Measurements from ENCODE around the gene NTM.
"Not testable (repeated sequence)": the region's sequence is repeated elsewhere in the genome, so short reads cannot be mapped to it uniquely, and the experiment has no call there.

Gene NTM

DNA sequence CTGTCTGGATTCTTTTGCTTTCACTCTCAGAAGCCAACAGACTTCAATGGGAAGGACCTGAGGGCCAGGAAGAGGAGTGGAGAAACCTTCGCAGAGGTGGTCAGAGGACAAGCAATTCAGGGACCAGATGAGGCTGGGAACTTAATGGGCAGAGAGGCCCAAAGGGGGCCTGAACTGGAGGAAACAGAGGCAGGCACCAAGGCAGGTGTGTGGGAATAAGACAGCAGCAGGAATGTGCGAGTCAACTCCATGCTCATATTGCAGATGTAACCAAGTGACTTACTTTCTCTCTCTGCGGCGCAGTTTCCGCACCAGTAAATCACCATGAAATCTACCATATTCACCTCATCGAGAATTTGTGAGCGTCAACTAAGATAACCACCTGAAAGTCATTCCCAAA lies 669.1 kb downstream of the NTM start:
- no peak for DNase-seq (ENCODE audit: low read depth in 2 of 2)

DNA sequence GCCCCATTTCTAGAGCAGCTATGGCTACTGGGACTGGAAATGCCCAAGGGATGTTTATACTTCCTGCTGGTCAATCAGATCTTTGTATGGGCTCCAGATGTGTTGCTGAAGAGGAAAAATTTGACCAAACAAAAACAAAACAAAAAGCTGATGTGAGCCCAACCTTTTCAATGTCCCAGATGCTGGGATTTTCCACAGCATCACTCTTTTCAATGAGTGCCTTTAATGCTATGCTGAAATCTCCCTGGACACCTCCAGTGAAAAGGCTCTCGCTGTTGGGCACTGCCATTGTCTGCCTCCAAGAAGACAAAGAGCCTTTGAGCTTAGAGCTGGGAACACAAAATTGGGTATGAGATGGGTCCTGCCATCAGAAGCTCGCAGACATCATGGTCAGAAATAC lies 671.9 kb downstream of the NTM start:
- DNase-seq (ENCODE audit: low read depth in 2 of 2): no peak

DNA sequence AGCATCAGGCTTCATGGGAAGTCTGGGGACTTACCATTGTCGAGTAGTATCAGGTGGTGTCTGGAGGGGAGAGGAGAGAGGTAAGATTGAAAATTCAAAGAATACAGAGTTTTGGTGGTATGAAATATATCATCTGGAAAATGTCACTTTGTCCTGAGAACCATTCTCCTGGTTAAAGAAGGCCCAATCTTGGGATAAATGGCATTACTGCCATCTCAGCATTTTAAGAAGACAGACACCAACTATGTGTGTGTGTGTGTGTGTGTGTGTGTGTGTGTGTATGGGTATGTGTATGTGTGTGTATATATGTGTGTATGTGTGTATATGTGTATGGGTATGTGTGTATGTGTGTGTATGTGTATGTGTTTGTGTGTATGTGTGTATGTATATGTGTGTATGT lies 673.3 kb downstream of the NTM start:
- DNase-seq (ENCODE audit: low read depth in 2 of 2): no peak

DNA sequence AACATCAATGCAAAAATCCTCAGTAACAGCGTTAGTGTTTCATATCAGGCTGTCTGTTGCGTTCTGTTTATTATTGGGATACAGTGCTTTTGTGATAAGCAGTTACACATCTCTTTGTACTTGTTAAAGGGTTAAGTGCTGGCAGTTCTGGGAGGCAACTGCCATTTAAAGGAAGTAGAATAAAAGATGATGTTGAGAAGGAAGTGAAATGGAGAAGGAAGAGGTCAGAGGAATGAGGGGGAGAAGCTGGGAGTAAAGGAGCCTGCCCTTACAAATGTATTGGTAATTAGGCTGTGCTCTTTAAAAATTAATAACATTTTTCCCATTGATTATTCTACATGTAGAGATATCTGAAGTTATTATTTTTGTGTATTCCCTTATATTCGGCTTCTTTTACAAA lies 674.7 kb downstream of the NTM start:
- DNase-seq (ENCODE audit: low read depth in 2 of 2): no peak

DNA sequence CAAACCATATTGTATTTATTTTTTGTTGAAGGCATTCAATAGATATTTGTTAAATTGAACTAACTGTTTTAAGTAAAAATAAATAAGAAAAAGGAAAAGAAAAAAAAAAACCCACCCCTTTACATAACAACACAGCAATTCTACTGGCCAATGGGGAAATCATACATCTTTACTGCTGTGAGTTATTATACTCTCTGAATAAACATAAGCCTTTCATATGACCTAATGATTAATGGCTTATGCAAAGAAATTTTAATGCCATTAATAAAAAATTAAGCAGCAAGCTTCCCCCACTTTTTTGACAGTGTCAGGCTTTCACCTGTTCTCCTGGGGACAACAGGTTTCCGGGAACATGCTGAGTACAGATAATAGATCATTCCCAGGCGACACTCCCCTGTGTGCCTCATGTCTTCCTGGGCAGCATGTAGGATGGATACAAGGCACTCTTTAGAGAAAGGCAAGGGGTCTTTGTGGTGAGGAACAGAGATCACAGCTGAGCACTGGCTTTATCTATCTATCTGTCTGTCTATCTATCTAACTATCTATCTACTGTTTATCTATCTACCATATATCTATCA lies 676.0 kb downstream of the NTM start:
- DNase-seq (ENCODE audit: low read depth in 2 of 2): no peak

DNA sequence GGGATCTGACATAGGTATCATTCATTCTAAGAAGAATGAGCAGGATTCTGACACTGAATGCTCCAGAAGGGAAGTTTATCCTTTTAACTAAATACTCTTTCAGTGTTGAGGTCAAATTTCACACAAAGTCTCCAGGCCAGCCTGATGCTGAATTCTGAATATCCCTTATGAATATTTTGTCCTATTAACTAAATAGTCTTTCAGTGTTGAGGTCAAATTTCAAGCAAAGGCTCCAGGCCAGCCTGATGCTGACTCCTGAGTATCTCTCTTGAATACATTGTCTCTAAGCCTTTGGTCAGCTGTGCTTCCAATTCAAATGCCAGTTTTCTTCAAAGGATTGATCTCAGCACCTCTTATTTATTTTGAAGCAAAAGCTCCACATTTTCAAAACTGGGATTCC lies 676.8 kb downstream of the NTM start:
- DNase-seq (ENCODE audit: low read depth in 2 of 2): no peak

DNA sequence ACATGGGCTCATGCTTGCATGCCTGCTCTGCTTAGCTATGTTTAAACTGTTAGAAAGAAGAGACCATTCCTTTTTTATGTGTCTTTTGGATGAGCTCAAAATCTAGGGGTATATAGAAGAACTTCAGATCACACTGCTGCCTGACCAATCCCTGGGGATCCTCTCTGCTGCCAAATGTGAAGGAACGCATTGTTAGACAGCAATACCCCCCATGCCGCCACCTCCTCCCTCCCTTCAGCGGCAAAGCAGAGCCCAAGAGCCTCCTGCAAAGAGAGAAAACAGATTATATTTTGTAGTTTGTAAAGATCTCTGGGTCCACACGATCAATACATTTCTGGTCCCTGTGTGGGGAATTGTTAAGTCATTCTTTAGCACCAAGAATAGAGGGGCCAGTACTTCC lies 677.6 kb downstream of the NTM start:
- no peak for DNase-seq (ENCODE audit: low read depth in 2 of 2)

DNA sequence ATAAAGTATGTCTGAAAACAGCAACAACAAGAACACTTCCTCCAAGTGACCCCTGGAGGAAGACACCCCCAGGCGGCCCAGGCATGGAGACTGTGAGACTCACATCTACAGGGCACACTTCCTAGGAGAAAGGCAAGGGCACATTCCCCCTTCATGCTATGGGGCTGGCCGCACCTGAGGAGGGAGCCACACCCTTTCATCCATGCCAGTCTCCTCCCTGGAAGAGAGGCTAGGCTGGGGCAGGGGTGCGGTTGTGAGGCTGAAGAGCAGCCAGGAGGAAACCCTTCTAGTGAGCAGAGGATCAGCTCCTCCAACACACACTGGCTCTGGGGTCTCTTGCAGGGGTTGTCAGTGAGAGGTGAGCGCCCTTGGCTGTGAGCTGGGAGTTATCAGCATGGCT lies 678.8 kb downstream of the NTM start:
- no peak for DNase-seq (ENCODE audit: low read depth in 2 of 2)

DNA sequence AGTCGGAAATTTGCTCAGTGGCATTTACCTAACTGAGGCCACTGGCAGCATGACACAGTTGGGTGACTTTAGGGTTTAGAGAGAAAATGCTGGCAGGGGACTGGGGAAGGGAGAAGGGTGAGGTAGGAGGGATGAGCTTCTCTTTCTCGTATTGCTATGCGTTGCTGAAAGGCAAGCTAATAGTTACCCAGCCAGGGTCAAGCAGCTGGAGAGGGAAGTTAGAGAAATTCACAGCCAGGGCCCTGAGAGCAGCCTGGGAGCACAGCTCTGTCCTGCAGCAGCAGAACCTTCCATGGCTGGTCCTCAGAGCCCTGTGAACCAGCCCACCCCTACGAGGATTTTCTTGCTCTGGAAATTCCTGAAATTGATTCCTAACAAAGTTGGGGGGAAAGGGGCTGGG lies 679.6 kb downstream of the NTM start:
- no peak for DNase-seq (ENCODE audit: low read depth in 2 of 2)

DNA sequence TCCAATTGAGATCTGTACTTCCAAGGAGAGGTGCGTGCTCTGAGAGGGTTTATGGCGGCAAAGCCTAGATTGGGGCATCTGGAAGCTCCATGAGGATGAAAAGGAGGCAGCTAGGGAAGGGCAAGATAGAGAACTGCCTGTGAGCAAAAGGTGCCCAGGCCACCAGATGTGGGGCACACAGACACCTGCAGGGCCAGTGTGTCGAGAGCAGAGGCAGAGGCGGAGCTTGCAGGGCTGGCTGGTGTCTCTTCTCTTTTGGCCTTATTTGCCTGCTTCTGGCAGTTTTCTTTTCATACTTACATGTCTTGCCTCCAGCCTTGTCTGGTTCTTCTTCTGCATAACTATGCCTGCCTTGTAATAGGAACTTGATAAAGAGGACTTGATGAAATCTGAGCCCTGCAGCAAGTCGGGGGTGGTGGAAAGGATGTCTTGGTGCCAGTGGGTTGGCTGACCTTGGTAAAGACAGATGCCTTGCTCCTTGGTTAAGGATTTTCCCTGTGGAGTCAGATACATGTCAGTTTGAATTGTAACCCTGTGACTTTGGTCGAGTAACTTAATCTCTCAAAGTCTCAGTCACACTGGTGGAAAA lies 680.3 kb downstream of the NTM start:
- DNase-seq (ENCODE audit: low read depth in 2 of 2): no peak

DNA sequence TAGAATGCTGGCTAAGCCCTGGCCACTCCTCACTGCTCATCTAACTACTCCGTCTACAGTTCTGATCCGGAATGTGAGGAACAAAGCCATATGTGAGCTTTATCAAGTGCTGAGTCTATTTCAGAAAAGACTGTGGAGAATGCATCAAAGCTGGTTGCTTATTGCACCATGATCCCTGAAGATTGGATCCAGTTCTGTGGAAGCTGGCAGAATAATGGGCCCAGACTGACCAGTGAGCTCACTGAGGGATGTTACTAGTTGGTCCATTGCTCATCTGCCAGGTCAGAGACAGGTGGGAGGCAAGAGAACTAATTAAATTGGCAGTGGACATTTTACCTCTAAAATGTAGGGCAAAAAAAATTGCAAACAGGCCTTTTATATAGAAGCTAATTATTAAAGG lies 681.3 kb downstream of the NTM start:
- no peak for DNase-seq (ENCODE audit: low read depth in 2 of 2)

DNA sequence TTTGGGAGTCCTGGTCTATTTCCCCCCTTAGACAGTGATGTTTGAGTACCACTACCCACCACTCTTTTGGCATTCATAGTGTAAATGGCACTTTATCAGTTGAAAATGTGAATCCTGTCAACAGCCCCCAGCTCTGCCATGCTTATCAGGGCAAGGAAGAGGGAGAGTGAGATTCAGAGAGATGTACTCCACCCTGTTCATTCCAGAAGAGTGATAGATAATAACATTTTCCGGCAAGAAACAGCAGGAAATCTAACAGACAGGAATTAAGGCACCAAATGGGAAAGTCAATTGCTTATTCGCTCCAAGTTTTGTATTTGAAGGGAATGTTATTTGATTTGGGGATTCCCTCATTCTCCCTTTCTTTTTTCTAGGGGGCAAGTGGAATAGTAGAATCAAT lies 681.9 kb downstream of the NTM start:
- DNase-seq (ENCODE audit: low read depth in 2 of 2): no peak

DNA sequence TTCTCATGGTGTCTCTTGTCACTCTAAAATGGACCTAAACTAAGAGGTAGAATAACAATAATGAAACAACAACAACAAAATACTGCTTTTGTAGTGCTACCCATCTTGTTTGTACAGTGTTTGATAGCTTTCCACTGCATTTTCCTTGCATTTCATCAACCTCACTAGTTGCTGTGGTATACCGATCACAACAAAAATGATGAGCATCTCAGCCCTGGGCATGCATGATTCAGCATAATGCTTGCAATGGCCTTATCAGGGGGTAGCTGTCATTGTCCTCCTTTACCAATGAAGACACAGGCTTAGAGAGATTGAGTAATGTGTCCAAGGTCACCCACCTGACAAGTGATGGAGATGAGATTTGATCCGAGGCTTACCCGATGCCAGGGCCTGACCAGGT lies 682.5 kb downstream of the NTM start:
- no peak for DNase-seq (ENCODE audit: low read depth in 2 of 2)

DNA sequence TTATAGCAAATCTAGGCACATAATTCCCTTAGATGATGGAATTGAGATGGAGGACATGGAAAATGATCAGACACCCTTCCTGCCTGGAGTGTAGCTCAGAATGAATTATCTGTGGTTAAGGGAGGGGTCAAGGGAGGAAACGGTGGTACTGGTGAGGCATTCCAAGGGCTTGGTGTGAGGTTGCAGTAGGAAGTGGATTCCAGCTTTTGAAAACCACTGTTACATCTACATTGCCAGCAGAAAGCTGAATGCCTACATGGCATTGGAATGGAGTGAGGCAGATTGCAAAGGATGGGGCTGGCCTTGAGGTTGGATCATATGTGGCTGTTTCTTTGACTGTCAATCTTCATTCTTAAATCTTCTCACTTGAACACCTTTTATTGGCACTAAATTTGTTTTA lies 684.4 kb downstream of the NTM start:
- no peak for DNase-seq (ENCODE audit: low read depth in 2 of 2)

DNA sequence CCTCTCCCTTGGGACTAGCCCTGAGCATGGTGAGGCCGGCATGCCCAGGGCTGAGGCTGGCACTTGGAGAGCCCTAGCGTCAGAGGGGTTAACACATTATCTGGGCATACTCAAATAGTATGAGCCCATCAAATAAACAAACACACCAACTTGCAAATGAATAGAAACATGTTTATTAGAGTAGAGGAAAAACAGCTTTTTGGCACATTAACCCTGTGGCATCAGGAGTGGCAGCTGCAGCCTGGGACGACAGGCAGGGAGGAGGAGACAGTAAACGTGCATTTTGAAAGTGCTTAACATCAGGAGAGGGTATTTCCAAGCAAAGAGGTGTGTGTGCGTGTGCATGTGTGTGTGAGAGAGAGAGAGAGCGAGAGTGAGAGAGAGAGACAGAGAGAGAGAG lies 684.9 kb downstream of the NTM start:
- DNase-seq (ENCODE audit: low read depth in 2 of 2): no peak

DNA sequence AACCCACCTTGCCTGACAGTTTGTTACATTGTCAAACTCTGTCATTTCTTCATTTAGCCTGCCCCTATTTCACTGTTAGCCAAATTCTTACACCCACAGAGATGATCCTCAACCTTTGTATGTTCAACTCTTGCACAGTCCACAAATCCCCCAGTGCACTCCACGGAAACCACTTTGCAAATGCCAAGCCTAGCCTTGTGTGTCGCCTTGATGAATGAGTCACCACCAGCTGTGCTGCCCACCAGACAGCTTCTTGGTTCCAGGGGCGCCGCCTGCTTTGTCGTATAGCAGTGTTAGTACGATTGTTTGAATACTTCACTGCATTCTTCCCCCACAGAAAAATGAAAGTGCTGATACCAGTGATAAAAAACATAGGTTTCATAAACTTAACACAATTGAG lies 686.3 kb downstream of the NTM start:
- no peak for DNase-seq (ENCODE audit: low read depth in 2 of 2)

DNA sequence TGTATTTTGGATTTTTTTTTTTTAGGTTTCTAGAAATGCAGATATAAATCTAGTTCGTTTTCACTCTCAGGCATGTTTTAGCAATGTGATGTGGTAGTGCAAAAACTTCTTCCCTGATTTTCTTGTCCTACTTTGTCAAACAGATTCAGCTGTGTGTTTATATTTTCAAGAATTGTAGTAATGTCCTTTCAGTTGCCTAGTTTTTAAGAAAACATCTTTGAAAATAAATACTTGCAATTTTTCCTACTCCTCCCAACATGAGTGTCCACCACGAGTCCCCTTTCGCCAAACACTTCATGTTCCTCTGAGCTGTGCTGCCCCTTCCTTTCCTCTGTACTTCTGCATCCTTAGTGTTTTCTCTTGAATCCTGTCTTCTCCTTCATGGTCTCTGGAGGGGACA lies 686.9 kb downstream of the NTM start:
- DNase-seq (ENCODE audit: low read depth in 2 of 2): no peak

DNA sequence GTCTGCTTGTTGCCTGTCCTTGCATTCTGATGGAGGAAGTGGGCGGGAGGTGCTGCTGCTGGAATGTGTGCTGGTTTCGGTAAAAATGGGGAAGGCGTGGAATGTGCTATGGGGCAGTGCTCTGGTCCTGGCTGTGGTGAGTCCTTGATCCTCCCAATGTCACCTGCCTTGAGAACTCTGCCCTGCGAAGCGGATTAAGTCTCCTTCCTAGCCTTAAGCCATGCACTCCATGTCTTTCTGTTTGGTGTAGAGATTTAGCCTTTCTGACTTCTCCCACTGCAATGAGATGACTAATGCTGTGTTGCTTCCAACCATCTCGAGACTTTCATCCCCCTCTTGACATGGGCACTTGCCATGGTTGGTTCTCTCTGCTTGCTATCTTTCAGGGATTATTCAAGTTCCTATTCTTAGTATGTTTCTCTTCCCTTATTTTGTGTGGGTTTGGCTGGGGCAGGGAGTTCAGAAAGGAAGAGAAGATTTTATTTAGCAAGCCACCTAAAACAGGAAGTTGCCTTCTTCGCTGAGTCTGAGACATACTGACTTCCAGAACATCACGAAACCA lies 687.9 kb downstream of the NTM start:
- DNase-seq (ENCODE audit: low read depth in 2 of 2): no peak

DNA sequence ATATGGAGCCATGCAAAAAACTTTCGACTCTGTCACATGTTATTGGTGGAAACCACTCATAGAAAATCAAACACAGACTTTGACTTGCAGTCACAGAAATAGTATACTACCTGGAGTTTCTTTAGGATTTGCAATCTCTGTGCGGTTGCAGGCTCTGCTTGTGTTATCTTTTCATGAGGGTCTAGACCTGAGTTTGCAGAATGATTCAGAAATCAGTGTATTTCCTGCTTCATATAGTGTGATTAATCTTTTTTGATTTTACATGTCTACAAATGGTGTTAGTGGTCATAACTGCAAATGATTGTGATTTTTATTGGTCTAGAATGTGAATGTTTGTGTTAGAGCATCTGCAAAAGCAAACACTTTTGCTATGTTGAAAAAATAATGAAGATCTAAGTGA lies 690.2 kb downstream of the NTM start:
- DNase-seq (ENCODE audit: low read depth in 2 of 2): no peak

DNA sequence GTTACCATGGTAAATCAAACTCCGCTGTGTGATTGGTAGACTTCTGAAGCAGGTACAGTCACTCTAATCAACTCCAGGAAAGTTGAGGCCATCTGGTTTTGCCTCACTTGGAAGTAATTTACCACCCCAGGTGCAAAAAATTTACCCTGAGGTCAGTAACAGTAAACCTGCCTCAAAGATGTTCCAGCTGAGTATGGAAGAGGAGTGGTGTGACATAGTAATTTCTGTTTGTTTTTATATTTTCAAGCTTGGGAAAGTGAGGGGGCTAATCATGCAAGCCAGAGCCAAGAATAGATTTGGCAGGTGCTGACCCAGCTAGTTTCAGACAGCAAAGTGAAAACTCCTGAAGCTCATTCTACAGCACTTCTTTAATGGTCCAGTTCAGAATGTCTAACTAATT lies 691.6 kb downstream of the NTM start:
- DNase-seq (ENCODE audit: low read depth in 2 of 2): no peak

DNA sequence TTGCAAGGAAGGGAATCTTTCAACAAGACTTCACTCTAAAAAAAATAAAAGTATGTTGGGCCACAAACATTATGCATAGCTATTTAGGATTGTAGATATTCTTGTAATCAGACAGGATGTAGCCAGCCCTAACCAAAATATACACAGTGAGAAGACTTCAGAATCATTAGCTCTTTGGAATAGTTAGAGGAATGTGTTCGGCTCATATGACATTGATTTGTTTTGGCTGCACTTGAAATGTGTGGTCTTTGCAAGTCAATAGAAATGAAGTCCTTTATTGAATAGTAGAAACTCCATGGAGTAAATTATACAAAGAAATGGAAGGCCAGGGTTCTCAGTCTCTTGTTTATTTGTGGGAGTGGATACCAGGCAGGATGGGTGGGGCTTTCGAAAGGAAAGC lies 692.1 kb downstream of the NTM start:
- DNase-seq (ENCODE audit: low read depth in 2 of 2): no peak

DNA sequence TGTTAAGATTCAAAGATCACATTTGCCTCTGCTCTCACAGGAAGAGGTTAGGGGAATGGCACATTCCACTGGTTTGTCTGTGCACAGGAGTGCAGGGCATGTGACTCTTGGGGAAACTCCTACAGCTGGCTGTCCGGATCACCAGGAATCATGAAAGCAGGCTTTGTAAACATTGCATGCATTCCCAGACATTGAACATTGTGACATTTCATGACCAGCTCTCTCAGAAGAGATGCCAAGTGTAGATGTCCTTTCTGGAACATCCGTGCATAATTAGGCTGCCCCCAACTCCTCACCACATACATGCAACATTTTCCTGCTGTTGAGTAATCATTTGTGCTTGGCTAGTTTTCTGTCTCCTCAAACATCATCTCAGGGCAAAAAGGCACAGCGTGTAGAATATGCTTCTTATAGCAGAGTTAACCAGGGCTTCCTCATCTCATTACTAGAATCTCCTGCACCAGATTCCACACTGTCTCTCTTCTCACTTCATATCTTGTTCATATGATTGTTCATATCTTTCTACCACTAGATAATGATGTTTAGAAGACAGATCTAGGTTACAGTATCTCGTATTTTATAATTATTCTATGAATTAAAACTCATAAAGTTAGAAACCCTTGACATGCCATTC lies 694.7 kb downstream of the NTM start:
- no peak for DNase-seq (ENCODE audit: low read depth in 2 of 2)

DNA sequence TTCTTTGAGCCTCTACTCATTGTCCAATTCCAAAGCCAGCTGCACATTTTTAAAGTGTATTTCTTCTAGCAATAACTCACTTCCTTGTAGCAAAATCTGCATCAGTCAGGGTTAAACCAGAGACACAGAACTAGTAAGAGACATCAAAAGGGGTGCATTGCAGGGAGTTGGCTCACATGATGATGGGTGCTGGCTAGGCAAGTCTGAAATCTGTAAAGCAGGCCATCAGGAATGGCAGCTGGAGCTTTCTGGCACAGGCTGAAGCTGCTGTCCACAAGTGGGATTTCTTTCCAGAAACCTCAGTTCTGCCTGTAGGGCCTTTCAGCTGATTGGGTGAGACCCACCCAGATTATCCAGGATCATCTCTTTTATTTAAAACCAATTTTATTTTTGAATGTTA lies 698.1 kb downstream of the NTM start:
- no peak for DNase-seq (ENCODE audit: low read depth in 2 of 2)

DNA sequence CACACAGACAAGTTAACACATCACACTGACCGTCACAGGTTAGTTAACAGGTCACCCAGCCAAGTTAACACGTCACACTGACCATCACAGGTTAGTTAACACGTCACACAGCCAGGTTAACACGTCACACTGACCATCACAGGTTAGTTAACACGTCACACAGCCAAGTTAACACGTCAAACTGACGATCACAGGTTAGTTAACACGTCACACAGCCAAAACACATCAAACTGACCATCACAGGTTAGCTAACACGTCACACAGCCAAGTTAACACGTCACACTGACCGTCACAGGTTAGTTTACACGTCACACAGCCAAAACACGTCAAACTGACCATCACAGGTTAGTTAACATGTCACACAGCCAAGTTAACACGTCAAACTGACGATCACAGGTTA lies 699.2 kb downstream of the NTM start:
- not testable (repeated sequence) for DNase-seq (ENCODE audit: low read depth in 2 of 2)

All from stimulated activated CD8-positive, alpha-beta memory T cell treated with anti-CD3 and anti-CD28 coated beads, Interleukin-2, amount 100 ng/mL, for 1 hour (primary cell).